ENCODE measurements around the gene MMP7. TPM values are rescaled to one million over a fixed set of nuclear protein-coding genes. Genes with fewer than 3 reads are reported as not detected.

MMP7 gene, protein sequence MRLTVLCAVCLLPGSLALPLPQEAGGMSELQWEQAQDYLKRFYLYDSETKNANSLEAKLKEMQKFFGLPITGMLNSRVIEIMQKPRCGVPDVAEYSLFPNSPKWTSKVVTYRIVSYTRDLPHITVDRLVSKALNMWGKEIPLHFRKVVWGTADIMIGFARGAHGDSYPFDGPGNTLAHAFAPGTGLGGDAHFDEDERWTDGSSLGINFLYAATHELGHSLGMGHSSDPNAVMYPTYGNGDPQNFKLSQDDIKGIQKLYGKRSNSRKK
- total RNA-seq (not detected), polyA plus RNA-seq (not detected)
- long read RNA-seq, donor 1, result 0 reads
- long read RNA-seq, donor 2, result 0 reads
- long read RNA-seq, donor 3, result 0 reads
- long read RNA-seq, donor 4, result 0 reads

DNA sequence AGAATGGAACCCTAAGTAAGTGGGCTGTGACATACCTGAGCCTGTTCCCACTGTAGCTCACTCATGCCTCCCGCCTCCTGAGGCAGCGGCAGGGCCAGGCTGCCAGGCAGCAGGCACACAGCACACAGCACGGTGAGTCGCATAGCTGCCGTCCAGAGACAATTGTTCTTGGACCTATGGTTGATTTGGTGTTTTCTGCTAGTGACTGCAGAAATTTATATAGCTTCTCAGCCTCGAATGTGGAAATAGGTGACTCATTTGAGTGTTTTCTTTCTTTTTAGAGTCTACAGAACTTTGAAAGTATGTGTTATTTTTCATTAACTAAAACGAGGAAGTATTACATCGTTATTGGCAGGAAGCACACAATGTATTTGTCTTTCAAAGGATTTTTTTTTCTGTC is at the start of gene MMP7:
Gene MMP7 (minus strand): TSS at position 190 of the 400 bp plus-strand sequence. CDS start 47 bp downstream, at position 143.
- H3K9me3 ChIP-seq (ENCODE audit: control insufficient read depth, low read length), result no peaks in the 10 kb centered on the region
- H3K4me3 ChIP-seq (ENCODE audit: low read length), result no peak within 1 kb of the TSS
- WGBS, result 53% methylated on average over 8 of the region's 8 CpGs
- H3K27ac ChIP-seq (ENCODE audit: low read length), result no peak within 1 kb of the TSS
- no peaks in the 10 kb centered on the region for H3K4me1 ChIP-seq (ENCODE audit: control insufficient read depth, insufficient read depth, low read length)
- H3K27me3 ChIP-seq (ENCODE audit: control insufficient read depth, insufficient read depth), result no peaks in the 10 kb centered on the region
- intact Hi-C loops (cut with DNase I), result no loop called here
- no peak for ATAC-seq
- no peak for DNase-seq

- Histone ChIP-seq H3K27me3 (ENCODE audit: control insufficient read depth, insufficient read depth) (no peaks in the 10 kb centered on the region), H3K9me3 (ENCODE audit: control insufficient read depth, low read length) (no peaks in the 10 kb centered on the region), H3K27ac (ENCODE audit: low read length) (no peak overlapping the region), H3K4me3 (ENCODE audit: low read length) (no peak overlapping the region), H3K4me1 (ENCODE audit: control insufficient read depth, insufficient read depth, low read length) (no peaks in the 10 kb centered on the region)
- ATAC-seq (no peak), DNase-seq (no peak)
- 76% methylated on average over 2 of the region's 2 CpGs for WGBS
- intact Hi-C loops (cut with DNase I), result no loop called here
Measured at GRCh38 chr11:102577723-102578122, 47.2 kb upstream of the MMP7 start.

GRCh38 chr11:102577182-102577581 is 46.6 kb upstream of the MMP7 start:
- ATAC-seq, result no peak
- DNase-seq, result no peak
- H3K27me3 ChIP-seq (ENCODE audit: control insufficient read depth, insufficient read depth), result no peaks in the 10 kb centered on the region
- no peak overlapping the region for H3K4me3 ChIP-seq (ENCODE audit: low read length)
- no peaks in the 10 kb centered on the region for H3K4me1 ChIP-seq (ENCODE audit: control insufficient read depth, insufficient read depth, low read length)
- intact Hi-C loops (cut with DNase I), result no loop called here
- no peak overlapping the region for H3K27ac ChIP-seq (ENCODE audit: low read length)
- no peaks in the 10 kb centered on the region for H3K9me3 ChIP-seq (ENCODE audit: control insufficient read depth, low read length)

- intact Hi-C loops (cut with DNase I), result no loop called here
- no peak for DNase-seq
- 63% methylated on average over 3 of the region's 3 CpGs for WGBS
- no peaks in the 10 kb centered on the region for H3K9me3 ChIP-seq (ENCODE audit: control insufficient read depth, low read length)
- H3K27ac ChIP-seq (ENCODE audit: low read length), result no peak overlapping the region
- H3K27me3 ChIP-seq (ENCODE audit: control insufficient read depth, insufficient read depth), result no peaks in the 10 kb centered on the region
- H3K4me1 ChIP-seq (ENCODE audit: control insufficient read depth, insufficient read depth, low read length), result no peaks in the 10 kb centered on the region
- H3K4me3 ChIP-seq (ENCODE audit: low read length), result no peak overlapping the region
- no peak for ATAC-seq
Measured at GRCh38 chr11:102576350-102576749, 45.8 kb upstream of the MMP7 start.

DNA sequence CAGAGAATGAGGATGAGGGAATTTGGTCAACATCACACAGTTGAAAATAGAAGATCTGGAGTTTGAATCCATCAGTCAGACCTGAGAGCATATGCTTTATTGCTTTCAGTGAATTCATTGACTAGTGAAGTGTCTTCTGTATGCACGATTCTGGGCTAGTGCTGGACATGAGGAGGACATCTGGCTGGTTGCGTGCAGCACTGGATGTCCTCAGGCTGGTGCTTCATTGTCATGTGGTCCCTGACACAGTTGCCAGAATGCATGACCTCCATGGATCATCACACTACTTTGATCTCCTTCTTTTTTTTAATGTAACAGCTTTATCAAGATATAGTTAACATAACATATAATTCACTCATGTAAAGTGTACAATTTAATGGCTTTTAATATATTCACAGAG is 44.5 kb upstream of the MMP7 start:
- Histone ChIP-seq H3K9me3 (ENCODE audit: control insufficient read depth, low read length) (no peaks in the 10 kb centered on the region), H3K27ac (ENCODE audit: low read length) (no peak overlapping the region), H3K27me3 (ENCODE audit: control insufficient read depth, insufficient read depth) (no peaks in the 10 kb centered on the region), H3K4me1 (ENCODE audit: control insufficient read depth, insufficient read depth, low read length) (no peaks in the 10 kb centered on the region), H3K4me3 (ENCODE audit: low read length) (no peak overlapping the region)
- ATAC-seq, result no peak
- WGBS, result 88% methylated on average over 2 of the region's 2 CpGs
- intact Hi-C loops (cut with DNase I), result no loop called here
- no peak for DNase-seq

- ATAC-seq (no peak), DNase-seq (no peak)
- 52% methylated on average over 2 of the region's 2 CpGs for WGBS
- intact Hi-C loops (cut with DNase I), result no loop called here
- no peak overlapping the region for H3K4me3 ChIP-seq (ENCODE audit: low read length)
- no peaks in the 10 kb centered on the region for H3K4me1 ChIP-seq (ENCODE audit: control insufficient read depth, insufficient read depth, low read length)
- H3K9me3 ChIP-seq (ENCODE audit: control insufficient read depth, low read length), result peaks cover under 1% of the 10 kb centered on the region
- no peak overlapping the region for H3K27ac ChIP-seq (ENCODE audit: low read length)
- H3K27me3 ChIP-seq (ENCODE audit: control insufficient read depth, insufficient read depth), result no peaks in the 10 kb centered on the region
Measured at GRCh38 chr11:102573851-102574250, 43.3 kb upstream of the MMP7 start.

GRCh38 chr11:102572554-102573220 is 42.1 kb upstream of the MMP7 start:
- no peaks in the 10 kb centered on the region for H3K27me3 ChIP-seq (ENCODE audit: control insufficient read depth, insufficient read depth)
- DNase-seq (no peak), ATAC-seq (no peak)
- H3K9me3 ChIP-seq (ENCODE audit: control insufficient read depth, low read length), result peaks cover 1% of the 10 kb centered on the region
- no peaks in the 10 kb centered on the region for H3K4me1 ChIP-seq (ENCODE audit: control insufficient read depth, insufficient read depth, low read length)
- no peak overlapping the region for H3K27ac ChIP-seq (ENCODE audit: low read length)
- intact Hi-C loops (cut with DNase I), result no loop called here
- H3K4me3 ChIP-seq (ENCODE audit: low read length), result no peak overlapping the region
- 90% methylated on average over 2 of the region's 2 CpGs for WGBS

GRCh38 chr11:102568851-102569250 is 38.3 kb upstream of the MMP7 start:
- H3K4me3 ChIP-seq (ENCODE audit: low read length), result no peak overlapping the region
- WGBS, result 55% methylated on average over 3 of the region's 3 CpGs
- H3K4me1 ChIP-seq (ENCODE audit: control insufficient read depth, insufficient read depth, low read length), result no peaks in the 10 kb centered on the region
- ATAC-seq, result no peak
- no peak overlapping the region for H3K27ac ChIP-seq (ENCODE audit: low read length)
- no peak for DNase-seq
- intact Hi-C loops (cut with DNase I), result no loop called here
- peaks cover 1% of the 10 kb centered on the region for H3K9me3 ChIP-seq (ENCODE audit: control insufficient read depth, low read length)
- H3K27me3 ChIP-seq (ENCODE audit: control insufficient read depth, insufficient read depth), result no peaks in the 10 kb centered on the region

- no peak for ATAC-seq
Measured at GRCh38 chr11:102566112-102566511, 35.6 kb upstream of the MMP7 start.

GRCh38 chr11:102564110-102564509 is 33.6 kb upstream of the MMP7 start:
- intact Hi-C loops (cut with DNase I), result no loop called here
- DNase-seq, result no peak
- 86% methylated on average over 2 of the region's 2 CpGs for WGBS
- no peak for ATAC-seq
- H3K9me3 ChIP-seq (ENCODE audit: control insufficient read depth, low read length), result peaks cover 1% of the 10 kb centered on the region
- H3K27ac ChIP-seq (ENCODE audit: low read length), result no peak overlapping the region
- no peak overlapping the region for H3K4me3 ChIP-seq (ENCODE audit: low read length)
- no peaks in the 10 kb centered on the region for H3K27me3 ChIP-seq (ENCODE audit: control insufficient read depth, insufficient read depth)
- H3K4me1 ChIP-seq (ENCODE audit: control insufficient read depth, insufficient read depth, low read length), result no peaks in the 10 kb centered on the region

More at GRCh38 chr11:102566112-102566511, 35.6 kb upstream of the MMP7 start:
- H3K27me3 ChIP-seq (ENCODE audit: control insufficient read depth, insufficient read depth), result no peaks in the 10 kb centered on the region
- H3K4me3 ChIP-seq (ENCODE audit: low read length), result no peak overlapping the region
- WGBS, result 53% methylated on average over 1 of the region's 1 CpG
- no peak for DNase-seq
- intact Hi-C loops (cut with DNase I), result no loop called here
- no peak overlapping the region for H3K27ac ChIP-seq (ENCODE audit: low read length)
- H3K9me3 ChIP-seq (ENCODE audit: control insufficient read depth, low read length), result peaks cover 1% of the 10 kb centered on the region
- H3K4me1 ChIP-seq (ENCODE audit: control insufficient read depth, insufficient read depth, low read length), result no peaks in the 10 kb centered on the region

- Histone ChIP-seq H3K4me3 (ENCODE audit: low read length) (no peak overlapping the region), H3K9me3 (ENCODE audit: control insufficient read depth, low read length) (no peaks in the 10 kb centered on the region), H3K27me3 (ENCODE audit: control insufficient read depth, insufficient read depth) (no peaks in the 10 kb centered on the region), H3K4me1 (ENCODE audit: control insufficient read depth, insufficient read depth, low read length) (no peaks in the 10 kb centered on the region), H3K27ac (ENCODE audit: low read length) (no peak overlapping the region)
- no peak for DNase-seq
- no peak for ATAC-seq
- intact Hi-C loops (cut with DNase I), result no loop called here
Measured at GRCh38 chr11:102561636-102562035, 31.1 kb upstream of the MMP7 start.
